Kidney (tissue), 14 donors: ENCODE results near the gene IQCN. TPM values are rescaled to one million over a fixed set of nuclear protein-coding genes. Genes with fewer than 3 reads are reported as not detected.
A peak's percentile ranks its signal among the peaks of the same experiment; 100 is the strongest.

Experiments used
- DNase-seq, 5 donors: peaks; one replicate each; pipeline ENCODE4 v3.0.0-alpha.2; 2013 to 2020
- FAIRE-seq: peaks from 2 replicates; lab custom pipeline; 2012; peaks lifted over from hg19 to GRCh38; lab: Jason Lieb, UNC
- H3K27ac ChIP-seq, 2 donors: one replicate each; pipeline ENCODE4 v1.7.0; 2013; ENCODE audit warnings: low read depth in 2 of 2, low read length in 2 of 2, inconsistent platforms in 1 of 2
- H3K27me3 ChIP-seq: one replicate; pipeline ENCODE4 v1.7.1; 2013; ENCODE audit warnings: low read length, inconsistent platforms; ENCODE audit not compliant: control insufficient read depth, insufficient read depth
- H3K36me3 ChIP-seq, 3 donors: one replicate each; pipeline versions ENCODE4 v1.7.0 to v1.7.1; 2013; ENCODE audit warnings: low read length in 3 of 3, control low read depth in 1 of 3, inconsistent platforms in 1 of 3; ENCODE audit not compliant: insufficient read depth in 3 of 3, control insufficient read depth in 2 of 3
- H3K4me1 ChIP-seq, 3 donors: one replicate each; pipeline versions ENCODE4 v1.7.0 to v1.7.1; 2013; ENCODE audit warnings: low read length in 3 of 3, inconsistent platforms in 1 of 3, low read depth in 1 of 3; ENCODE audit not compliant: control insufficient read depth in 2 of 3, insufficient read depth in 2 of 3
- H3K4me3 ChIP-seq, 3 donors: one replicate each; pipeline versions ENCODE4 v1.7.0 to v1.8.1; 2013; ENCODE audit warnings: low read length in 3 of 3, control low read depth in 1 of 3, inconsistent platforms in 1 of 3
- H3K9ac ChIP-seq, 3 donors: one replicate each; pipeline versions ENCODE4 v1.7.0 to v1.7.1; 2013; ENCODE audit warnings: low read length in 3 of 3, control low read depth in 1 of 3, inconsistent platforms in 1 of 3
- H3K9me3 ChIP-seq, 3 donors: one replicate each; pipeline versions ENCODE4 v1.7.0 to v1.7.1; 2013; ENCODE audit warnings: low read length in 3 of 3, control low read depth in 1 of 3, inconsistent platforms in 1 of 3; ENCODE audit not compliant: control insufficient read depth in 2 of 3, insufficient read depth in 1 of 3
- CTCF ChIP-seq: IDR thresholded peaks from 3 replicates; pipeline ENCODE4 v1.5.1; 2012; ENCODE audit warnings: mild to moderate bottlenecking, moderate library complexity, borderline replicate concordance; ENCODE audit not compliant: insufficient read depth; ENCODE audit errors: extremely low read depth
- intact Hi-C: fragments of 100-400 bp; cut with DNase I; formaldehyde crosslinking; loops from one replicate; pipeline ENCODE4 v1.11.1; 2022
- polyA plus RNA-seq: library from polyadenylated mRNA; stranded (reverse); fragments of 350-450 nt; fragmentation: Illumina TruSeq; extraction: RNeasy Lipid Tissue Mini Kit (QIAGEN cat#74804); gene quantifications from one replicate; pipeline ENCODE4 v1.2.3, GENCODE V29; 2014; ENCODE audit warnings: low read depth, low replicate concordance; ENCODE audit not compliant: insufficient read depth
- total RNA-seq: library from RNA; stranded (reverse); fragmentation: NEBNext Ultra II Directional; extraction: Animal tissue kit (Norgen Biotek cat#: 25700); gene quantifications from one replicate; pipeline ENCODE4 v1.2.1, GENCODE V29; 2021
- donor health status: control.
- donor health status: control.
- donor health status: control.
- donor health status: control.
- donor health status: control.
- donor health status: DM: yes; HTN: yes; CAD: no.
- donor health status: Normal renal cell carcinoma (clear cell type).

Gene IQCN
- total and polyA plus RNA-seq, 2 donors from 2014 or later, result 0.82 to 6.3 TPM

- intact Hi-C loops, result no loop called here
- Histone ChIP-seq H3K4me3 (no peak overlapping the region), H3K27me3 (no peaks in the 10 kb centered on the region), H3K9me3 (no peaks in the 10 kb centered on the region), H3K36me3 (peaks cover 0 to 8% (median 0%) of the 10 kb centered on the region in 3 donors), H3K27ac (no peak overlapping the region), H3K4me1 (peaks cover 0 to 25% (median 8%) of the 10 kb centered on the region in 3 donors), H3K9ac (no peak overlapping the region)
- no peak for DNase-seq
- no peak for FAIRE-seq
- no peak for TF ChIP-seq CTCF
Measured at GRCh38 chr19:18308051-18308947, 34.0 kb upstream of the IQCN start.

- Histone ChIP-seq H3K36me3 (peaks cover 0 to 6% (median 0%) of the 10 kb centered on the region in 3 donors), H3K9me3 (no peaks in the 10 kb centered on the region), H3K4me1 (peaks cover 0 to 24% (median 8%) of the 10 kb centered on the region in 3 donors), H3K9ac (no peak overlapping the region), H3K27ac (no peak overlapping the region), H3K27me3 (no peaks in the 10 kb centered on the region), H3K4me3 (no peak overlapping the region)
- intact Hi-C loops, result no loop called here
- DNase-seq (peak in 2 of 5 donors; percentile 41 to 76), FAIRE-seq (no peak)
- TF ChIP-seq CTCF, result no peak
Measured at GRCh38 chr19:18307271-18307681, 33.0 kb upstream of the IQCN start.

DNA sequence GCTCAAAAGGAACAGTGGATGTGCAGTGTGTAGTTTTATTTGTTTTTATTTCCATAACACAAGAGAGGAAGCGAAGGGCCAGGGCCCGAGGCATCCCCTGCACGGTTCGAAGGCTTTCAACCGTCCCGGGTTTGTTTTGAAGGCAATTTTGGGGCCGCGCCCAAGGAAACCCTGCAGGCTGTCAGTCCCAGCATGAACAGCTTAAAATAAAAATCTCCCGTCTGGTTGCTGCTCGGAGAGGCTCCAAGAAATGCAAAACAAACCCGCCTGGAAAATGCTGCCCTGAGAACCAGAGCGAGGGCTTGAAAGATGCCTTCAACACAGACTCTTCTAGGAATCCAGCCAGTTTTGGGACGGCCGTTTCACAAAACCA lies 32.6 kb upstream of the IQCN start:
- TF ChIP-seq CTCF, result no peak
- H3K4me1 ChIP-seq, result peaks cover 0 to 21% (median 8%) of the 10 kb centered on the region in 3 donors
- peaks cover 0 to 2% (median 0%) of the 10 kb centered on the region in 3 donors for H3K36me3 ChIP-seq
- no peaks in the 10 kb centered on the region for H3K9me3 ChIP-seq
- DNase-seq (peak in 1 of 5 donors; percentile 45), FAIRE-seq (no peak)
- H3K27me3 ChIP-seq, result no peaks in the 10 kb centered on the region
- intact Hi-C loops, result no loop called here
- no peak overlapping the region for H3K9ac ChIP-seq
- H3K4me3 ChIP-seq, result no peak overlapping the region
- no peak overlapping the region for H3K27ac ChIP-seq
